Left ventricle myocardium inferior (tissue), 1 donor: ENCODE measurements around the gene LETM1. TPM values are rescaled to one million over a fixed set of nuclear protein-coding genes. Genes with fewer than 3 reads are reported as not detected.

Source experiments
- DNase-seq: peaks from one replicate; pipeline ENCODE4 v3.0.0-alpha.2; 2020
- H3K27ac ChIP-seq: fragments of 200-600 bp; replicated peaks from 2 replicates; pipeline ENCODE4 v1.8.0; 2021
- H3K27me3 ChIP-seq: fragments of 200-600 bp; 2 replicates; pipeline ENCODE4 v1.8.0; 2021; ENCODE audit warnings: low read depth
- H3K36me3 ChIP-seq: fragments of 200-600 bp; 2 replicates; pipeline ENCODE4 v1.8.0; 2021
- H3K4me1 ChIP-seq: fragments of 200-600 bp; 2 replicates; pipeline ENCODE4 v1.8.0; 2021
- H3K4me3 ChIP-seq: fragments of 200-600 bp; 2 replicates; pipeline ENCODE4 v1.8.0; 2021; ENCODE audit warnings: mild to moderate bottlenecking, moderate library complexity
- H3K9me3 ChIP-seq: fragments of 200-600 bp; replicated peaks from 2 replicates; pipeline ENCODE4 v1.8.0; 2021
- CTCF ChIP-seq: fragments of 200-600 bp; IDR thresholded peaks from 2 replicates; pipeline ENCODE4 v1.8.0; 2021; ENCODE audit warnings: antibody characterized with exemption, mild to moderate bottlenecking, borderline replicate concordance
- intact Hi-C: fragments of 100-400 bp; cut with micrococcal nuclease; formaldehyde crosslinking; loops from one replicate; pipeline ENCODE4 v1.11.0; 2022
- total RNA-seq: library from RNA; stranded (reverse); fragmentation: NEBNext Ultra II Directional; extraction: Animal tissue kit (Norgen Biotek cat#: 25700); gene quantifications from one replicate; pipeline ENCODE4 v1.2.1, GENCODE V29; 2021
- donor health status: DM: no; HTN: yes; CAD: no; lungs with severe emphysema.

LETM1 gene
- total RNA-seq, 1 donor from 2014 or later, result 38.8 TPM

GRCh38 chr4:1762264-1763010, 93.5 kb downstream of the LETM1 start:
- H3K4me3 ChIP-seq, result no peak overlapping the region

More at GRCh38 chr4:1762264-1763010, 93.5 kb downstream of the LETM1 start:
- no peak for DNase-seq
- peaks cover 13% of the 10 kb centered on the region for H3K27me3 ChIP-seq
- H3K27ac ChIP-seq, result no peak overlapping the region
- intact Hi-C loops, result no loop called here
- TF ChIP-seq CTCF, result no peak
- H3K9me3 ChIP-seq, result no peaks in the 10 kb centered on the region
- H3K36me3 ChIP-seq, result no peaks in the 10 kb centered on the region
- H3K4me1 ChIP-seq, result peaks cover 36% of the 10 kb centered on the region

Other genes with a start within 250 kb of the LETM1 start
- gene FAM53A, start 171.8 kb downstream of the LETM1 start, total RNA-seq, result 0.71 TPM
- 11.7 TPM for gene SLBP, start 143.8 kb downstream of the LETM1 start, total RNA-seq
- 29.6 TPM for gene TMEM129, start 134.8 kb downstream of the LETM1 start, total RNA-seq
- 5.8 TPM for gene TACC3, start 134.6 kb downstream of the LETM1 start, total RNA-seq
- gene FGFR3, start 62.9 kb downstream of the LETM1 start, total RNA-seq, result 3.5 TPM
- 42.5 TPM for gene NSD2, start 15.2 kb upstream of the LETM1 start, total RNA-seq
- gene NELFA, start 152.8 kb upstream of the LETM1 start, total RNA-seq, result 10.2 TPM
- 0.52 TPM for gene NAT8L, start 203.2 kb upstream of the LETM1 start, total RNA-seq